GM12873 (cell line): ENCODE results near the gene PAPSS2.

Source experiments
- TF ChIP-seq, protein P1 (sequence below): IDR thresholded peaks from 2 replicates; pipeline ENCODE4 v1.5.1; 2012; ENCODE audit warnings: low read depth, mild to moderate bottlenecking, moderate library complexity, low read length, control low read depth; ENCODE audit not compliant: insufficient read depth; ENCODE audit errors: missing control alignments

PAPSS2 gene

DNA sequence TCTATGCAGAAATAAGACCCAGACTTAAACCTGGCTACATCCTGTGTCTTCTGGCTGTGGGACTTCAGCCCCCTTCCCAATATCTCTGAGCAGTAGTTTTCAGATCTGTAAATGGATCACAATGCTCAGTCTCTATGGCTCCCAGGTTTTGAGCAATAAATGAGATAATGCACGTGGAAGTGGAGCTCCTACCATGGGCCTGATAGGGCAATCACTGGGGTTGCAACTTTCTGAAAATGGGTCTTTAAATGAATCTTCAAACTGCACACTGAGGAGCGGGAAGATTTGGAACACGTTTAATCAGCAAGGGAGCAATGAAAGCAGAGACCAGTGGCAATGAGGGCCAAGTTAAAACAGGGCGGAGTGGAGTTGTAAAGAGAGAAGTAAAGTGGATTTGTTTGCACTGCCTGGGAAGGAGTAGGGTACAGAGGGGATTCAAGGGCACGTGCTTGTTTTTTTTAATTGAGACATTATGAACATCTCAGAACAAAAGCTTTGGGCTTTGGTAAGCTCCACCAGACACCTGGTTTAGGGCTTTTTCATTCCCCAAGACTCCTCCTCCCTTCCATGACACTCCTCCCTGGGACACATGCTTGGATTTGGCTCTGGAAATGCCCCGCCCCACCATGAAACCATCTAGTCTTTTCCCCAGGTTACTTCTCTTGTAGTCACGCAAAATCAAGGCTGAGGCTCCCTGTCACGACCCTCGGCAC lies 42.7 kb downstream of the PAPSS2 start:
- TF ChIP-seq, protein P1, sequence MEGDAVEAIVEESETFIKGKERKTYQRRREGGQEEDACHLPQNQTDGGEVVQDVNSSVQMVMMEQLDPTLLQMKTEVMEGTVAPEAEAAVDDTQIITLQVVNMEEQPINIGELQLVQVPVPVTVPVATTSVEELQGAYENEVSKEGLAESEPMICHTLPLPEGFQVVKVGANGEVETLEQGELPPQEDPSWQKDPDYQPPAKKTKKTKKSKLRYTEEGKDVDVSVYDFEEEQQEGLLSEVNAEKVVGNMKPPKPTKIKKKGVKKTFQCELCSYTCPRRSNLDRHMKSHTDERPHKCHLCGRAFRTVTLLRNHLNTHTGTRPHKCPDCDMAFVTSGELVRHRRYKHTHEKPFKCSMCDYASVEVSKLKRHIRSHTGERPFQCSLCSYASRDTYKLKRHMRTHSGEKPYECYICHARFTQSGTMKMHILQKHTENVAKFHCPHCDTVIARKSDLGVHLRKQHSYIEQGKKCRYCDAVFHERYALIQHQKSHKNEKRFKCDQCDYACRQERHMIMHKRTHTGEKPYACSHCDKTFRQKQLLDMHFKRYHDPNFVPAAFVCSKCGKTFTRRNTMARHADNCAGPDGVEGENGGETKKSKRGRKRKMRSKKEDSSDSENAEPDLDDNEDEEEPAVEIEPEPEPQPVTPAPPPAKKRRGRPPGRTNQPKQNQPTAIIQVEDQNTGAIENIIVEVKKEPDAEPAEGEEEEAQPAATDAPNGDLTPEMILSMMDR, result no peak

DNA sequence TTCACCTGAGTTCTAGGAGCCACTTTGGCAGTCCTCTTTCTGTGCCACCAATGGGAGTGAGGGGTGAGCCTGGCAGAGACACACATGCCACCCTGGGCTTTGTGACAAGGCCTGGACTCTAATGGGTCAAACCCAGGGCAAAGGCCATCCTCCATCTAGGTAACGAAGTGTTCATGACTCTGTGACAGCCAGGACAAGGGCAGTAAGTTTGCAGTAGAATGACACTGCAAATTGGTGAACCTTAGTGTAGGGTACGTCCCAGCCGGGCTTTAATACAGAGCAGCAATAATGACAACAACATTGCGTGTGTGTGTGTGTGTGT lies 43.3 kb downstream of the PAPSS2 start:
- TF ChIP-seq, protein P1, result no peak

DNA sequence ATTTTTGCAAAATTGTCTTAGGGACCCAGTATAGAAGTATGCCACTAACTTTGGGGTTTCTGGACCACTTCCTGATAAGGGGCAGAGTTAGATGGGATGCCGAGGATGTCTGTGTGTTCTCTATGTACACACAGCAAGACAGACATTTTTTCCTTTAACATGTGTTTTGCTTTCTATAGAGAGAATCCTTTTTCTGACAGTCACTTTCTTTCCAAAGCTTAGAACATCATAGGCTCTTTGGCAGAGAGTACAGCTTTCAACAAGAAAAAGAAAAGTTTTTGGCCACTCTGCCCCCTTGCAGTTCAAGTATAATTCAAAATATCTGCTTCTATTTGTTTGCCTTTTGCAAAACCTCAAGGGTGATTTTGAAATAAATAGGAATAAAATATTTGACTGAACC lies 44.1 kb downstream of the PAPSS2 start:
- TF ChIP-seq, protein P1, result no peak

DNA sequence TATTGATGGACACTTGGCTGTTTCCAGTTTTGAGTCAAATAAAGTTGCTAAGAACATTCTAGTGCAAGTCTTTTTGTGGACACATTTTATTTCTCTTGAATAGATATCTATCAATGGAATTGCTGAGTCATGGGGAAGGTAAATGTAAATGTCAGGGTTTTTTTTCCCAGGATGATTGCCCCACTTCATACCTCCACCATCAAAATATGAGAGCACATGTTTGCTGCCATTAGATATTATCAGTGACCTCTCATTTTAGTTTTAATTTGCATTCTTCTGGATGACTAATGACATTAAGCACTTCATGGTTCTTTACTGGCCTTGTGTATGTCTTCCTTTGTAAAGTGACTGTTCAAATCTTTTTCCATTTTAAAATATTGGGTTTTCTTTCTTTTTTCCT lies 45.7 kb downstream of the PAPSS2 start:
- TF ChIP-seq, protein P1, result no peak

DNA sequence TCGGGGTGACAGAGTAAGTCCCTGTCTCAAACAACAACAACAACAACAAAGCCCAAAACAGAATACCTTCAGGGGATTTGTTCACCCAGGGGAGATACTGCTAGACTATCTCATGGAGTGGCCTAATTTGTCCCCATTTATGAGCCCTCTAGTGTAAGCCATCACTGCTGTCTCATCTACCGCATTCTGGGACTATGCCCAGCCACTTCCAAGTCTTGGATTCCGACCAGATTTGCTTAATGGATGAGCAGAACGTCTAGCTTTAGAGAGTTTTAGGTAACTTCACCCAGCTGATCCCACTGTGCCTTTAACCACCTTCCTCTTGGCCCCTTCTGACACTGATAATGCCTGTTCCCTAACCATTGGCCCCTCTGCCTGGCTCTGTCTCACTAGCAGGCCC lies 47.1 kb downstream of the PAPSS2 start:
- TF ChIP-seq, protein P1, result no peak

DNA sequence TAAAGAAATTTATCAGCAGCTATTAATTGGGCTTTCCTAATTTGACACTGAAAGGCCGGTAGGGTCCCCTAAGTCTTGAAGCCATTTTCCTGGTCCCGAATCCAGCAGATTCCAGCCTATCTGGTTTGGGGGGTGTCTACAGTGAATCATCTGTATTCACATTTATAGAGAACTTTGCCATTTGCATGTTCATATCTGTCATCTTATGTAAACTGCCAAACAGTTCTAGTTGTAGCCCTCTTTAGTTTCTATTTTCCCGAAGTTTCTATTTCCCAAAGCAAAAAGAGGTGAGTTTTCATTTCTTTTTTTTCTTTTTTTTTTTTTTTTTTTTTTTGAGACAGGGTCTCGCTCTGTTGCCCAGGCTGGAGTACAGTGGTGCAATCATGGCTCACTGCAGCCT lies 47.6 kb downstream of the PAPSS2 start:
- TF ChIP-seq, protein P1, result no peak

DNA sequence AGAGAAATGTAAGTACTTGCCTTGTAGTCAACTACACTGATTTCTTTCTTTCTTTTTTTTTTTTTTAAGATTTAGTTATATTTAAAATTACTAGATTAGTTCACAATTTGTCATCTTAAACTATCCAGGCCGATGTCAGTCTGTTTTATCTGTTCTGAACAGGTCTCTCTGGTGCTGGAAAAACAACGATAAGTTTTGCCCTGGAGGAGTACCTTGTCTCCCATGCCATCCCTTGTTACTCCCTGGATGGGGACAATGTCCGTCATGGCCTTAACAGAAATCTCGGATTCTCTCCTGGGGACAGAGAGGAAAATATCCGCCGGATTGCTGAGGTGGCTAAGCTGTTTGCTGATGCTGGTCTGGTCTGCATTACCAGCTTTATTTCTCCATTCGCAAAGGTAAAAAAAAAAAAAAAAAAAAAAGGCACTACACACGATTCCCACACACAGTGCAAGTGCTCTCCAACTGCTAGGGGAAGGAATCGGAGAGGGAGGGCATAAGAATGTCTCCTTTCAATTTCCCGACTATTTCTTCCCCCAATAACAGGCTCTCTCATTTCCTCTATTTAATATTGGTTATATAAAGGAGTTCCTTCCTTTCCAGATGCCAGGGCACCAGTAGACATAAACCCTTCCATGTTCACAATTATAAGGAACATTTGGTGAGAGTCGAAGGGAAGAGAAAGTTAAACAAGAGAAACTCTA lies 53.4 kb downstream of the PAPSS2 start:
- TF ChIP-seq, protein P1, result no peak
